Erythroblast (primary cell): ENCODE data around the gene PIGA.
"Not testable (repeated sequence)": the region's sequence is repeated elsewhere in the genome, so short reads cannot be mapped to it uniquely, and the experiment has no call there.

Experiments used
- DNase-seq, 2 experiments: peaks; one replicate each; lab custom pipeline; 2025; lab: John Stamatoyannopoulos, UW
- GATA1 ChIP-seq: IDR thresholded peaks from 2 replicates; pipeline ENCODE4 v1.6.1; 2011; ENCODE audit warnings: low read depth, mild to moderate bottlenecking, control low read depth, low read length, moderate library complexity
- POLR2A ChIP-seq: IDR thresholded peaks from 2 replicates; pipeline ENCODE4 v1.6.1; 2011; ENCODE audit warnings: mild to moderate bottlenecking, low read length

Gene PIGA

GRCh38 chrX:15301924-15302323 lies 33.4 kb downstream of the PIGA start:
- TF ChIP-seq POLR2A (no peak), GATA1 (no peak)
- no peak for DNase-seq

- DNase-seq, result peak; percentile 0 to 23
- TF ChIP-seq POLR2A (no peak), GATA1 (no peak)
Measured at GRCh38 chrX:15299941-15300851, 35.1 kb downstream of the PIGA start.

DNA sequence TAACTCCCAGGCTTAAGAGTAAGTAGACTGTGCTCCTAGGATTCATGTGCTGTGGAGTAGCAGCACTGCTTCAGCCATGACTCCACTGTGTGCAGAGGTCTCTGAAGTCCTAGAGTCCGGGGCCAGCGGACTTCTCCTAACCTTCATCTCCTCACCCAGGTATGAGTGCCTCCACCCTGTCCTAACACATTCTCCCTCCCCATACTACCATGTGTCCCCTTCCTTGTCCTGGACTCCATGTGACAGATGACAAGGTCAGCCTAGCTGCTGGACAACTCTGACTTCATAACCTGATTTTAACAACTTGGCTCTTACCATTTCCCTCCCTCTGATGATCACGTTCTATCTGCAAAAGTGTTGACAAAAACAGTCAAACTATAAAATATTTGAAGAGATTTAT lies 36.5 kb downstream of the PIGA start:
- TF ChIP-seq GATA1, result no peak
- TF ChIP-seq POLR2A, result no peak
- no peak for DNase-seq

GRCh38 chrX:15298201-15298600 lies 37.1 kb downstream of the PIGA start:
- TF ChIP-seq POLR2A, result no peak
- no peak for TF ChIP-seq GATA1
- no peak for DNase-seq

- TF ChIP-seq POLR2A (no peak), GATA1 (no peak)
- DNase-seq, result no peak
Measured at GRCh38 chrX:15293451-15293850, 41.9 kb downstream of the PIGA start.

DNA sequence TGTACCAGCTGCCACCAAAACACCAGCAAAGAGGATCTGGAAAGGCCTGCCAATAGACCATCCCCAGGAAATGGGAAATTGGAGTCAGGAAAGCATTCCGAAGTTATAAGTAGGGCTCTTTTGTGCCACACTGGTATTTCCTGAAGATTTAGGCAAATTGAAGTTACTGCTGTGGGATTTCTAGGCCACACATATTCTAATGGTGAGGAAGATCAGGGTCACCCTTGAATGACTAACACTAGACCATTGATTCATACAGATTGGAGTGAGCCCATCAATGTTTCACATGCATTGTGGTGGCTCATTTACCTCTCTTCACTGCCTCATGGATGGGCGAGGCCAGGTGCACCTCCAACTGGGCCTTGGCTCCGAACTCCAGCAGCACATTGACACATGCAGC lies 42.5 kb downstream of the PIGA start:
- no peak for DNase-seq
- TF ChIP-seq GATA1 (no peak), POLR2A (no peak)

DNA sequence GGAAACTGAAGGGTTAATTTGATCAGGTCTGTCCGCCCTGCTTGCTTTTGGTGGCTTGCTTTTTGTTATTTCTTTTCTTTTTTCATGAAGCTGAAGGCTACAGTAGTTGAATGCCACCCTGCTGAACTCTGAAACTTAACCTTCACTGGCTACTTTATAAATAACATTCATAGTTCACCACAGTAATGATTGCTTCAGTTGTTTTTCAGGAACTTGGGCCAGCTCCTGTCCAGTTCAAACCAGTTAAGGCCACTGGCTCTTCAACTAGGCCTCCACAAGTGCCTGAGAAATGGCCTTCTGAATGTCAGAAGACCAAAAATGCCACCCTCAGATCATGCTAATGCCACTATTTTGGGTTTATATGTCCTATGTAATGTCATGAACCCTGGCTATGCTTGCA lies 57.7 kb downstream of the PIGA start:
- DNase-seq, result no peak
- TF ChIP-seq GATA1 (no peak), POLR2A (no peak)

- TF ChIP-seq GATA1 (no peak), POLR2A (no peak)
- DNase-seq, result no peak
Measured at GRCh38 chrX:15274946-15275345, 60.4 kb downstream of the PIGA start.

DNA sequence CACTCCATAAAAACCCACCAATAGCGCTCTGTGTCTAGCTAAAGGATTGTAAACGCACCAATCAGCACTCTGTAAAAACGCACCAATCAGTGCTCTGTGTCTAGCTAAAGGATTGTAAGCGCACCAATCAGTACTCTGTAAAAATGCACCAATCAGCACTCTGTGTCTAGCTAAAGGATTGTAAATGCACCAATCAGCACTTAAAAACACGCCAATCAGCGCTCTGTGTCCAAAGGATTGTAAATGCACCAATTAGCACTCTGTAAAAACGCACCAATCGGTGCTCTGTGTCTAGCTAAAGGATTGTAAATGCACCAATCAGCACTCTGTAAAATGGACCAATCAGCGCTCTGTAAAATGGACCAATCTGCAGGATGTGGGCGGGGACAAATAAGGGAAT lies 62.0 kb downstream of the PIGA start:
- DNase-seq, result not testable (repeated sequence)

DNA sequence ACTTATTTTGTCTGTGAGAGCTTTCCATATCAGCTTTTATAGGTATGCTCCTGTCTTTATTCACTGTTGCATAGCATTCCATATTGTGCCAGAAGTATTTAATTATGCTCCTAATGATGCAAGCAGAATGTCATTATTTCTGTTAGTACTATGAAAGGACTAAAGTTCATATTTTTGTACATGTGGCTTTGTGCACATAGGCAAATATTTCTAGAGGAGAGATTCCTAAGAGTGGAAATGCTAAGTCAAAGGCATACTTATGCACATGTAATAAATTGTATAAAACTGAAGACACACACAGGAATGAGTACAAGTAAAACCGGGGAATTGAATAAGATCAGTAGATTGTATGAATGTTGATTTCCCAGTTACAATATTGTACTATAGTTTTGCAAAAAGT lies 63.6 kb downstream of the PIGA start:
- DNase-seq, result no peak
- TF ChIP-seq GATA1, result no peak
- no peak for TF ChIP-seq POLR2A

- no peak for DNase-seq
- TF ChIP-seq GATA1 (no peak), POLR2A (no peak)
Measured at GRCh38 chrX:15269618-15270521, 65.5 kb downstream of the PIGA start, which contains the start of gene ASB9. ASB9 (minus strand) TSS chrX:15270083; CDS start chrX:15269874, 209 bp downstream.
